GM12864 (cell line): Measurements from ENCODE around the gene NEK6.

Source experiments
- DNase-seq: peaks from one replicate; pipeline ENCODE4 v3.0.0-alpha.2; 2011; ENCODE audit warnings: low read depth
- H3K4me3 ChIP-seq: 2 replicates; pipeline ENCODE4 v1.5.1; 2011; ENCODE audit warnings: mild to moderate bottlenecking, low read depth, low read length, control low read depth
- CTCF ChIP-seq: IDR thresholded peaks from 2 replicates; pipeline ENCODE4 v1.5.1; 2011; ENCODE audit warnings: low read depth, mild to moderate bottlenecking, moderate library complexity, low read length, control low read depth, inconsistent platforms; ENCODE audit errors: missing control alignments

Gene NEK6

GRCh38 chr9:124384210-124384609 is 126.5 kb downstream of the NEK6 start:
- no peak overlapping the region for H3K4me3 ChIP-seq
- no peak for TF ChIP-seq CTCF
- no peak for DNase-seq

- TF ChIP-seq CTCF, result no peak
- no peak for DNase-seq
- H3K4me3 ChIP-seq, result no peak overlapping the region
Measured at GRCh38 chr9:124384846-124385245, 127.1 kb downstream of the NEK6 start.

GRCh38 chr9:124385623-124386022 is 127.9 kb downstream of the NEK6 start:
- no peak for DNase-seq
- H3K4me3 ChIP-seq, result no peak overlapping the region
- no peak for TF ChIP-seq CTCF

- no peak for DNase-seq
- no peak overlapping the region for H3K4me3 ChIP-seq
- no peak for TF ChIP-seq CTCF
Measured at GRCh38 chr9:124386201-124386600, 128.5 kb downstream of the NEK6 start.

GRCh38 chr9:124388275-124389048 is 130.7 kb downstream of the NEK6 start:
- TF ChIP-seq CTCF, result no peak
- DNase-seq, result no peak
- H3K4me3 ChIP-seq, result no peak overlapping the region

GRCh38 chr9:124389146-124389939 is 131.6 kb downstream of the NEK6 start:
- no peak for TF ChIP-seq CTCF
- no peak for DNase-seq
- no peak overlapping the region for H3K4me3 ChIP-seq
